Gastrocnemius medialis (tissue), 4 donors: ENCODE data around the gene B4GALT5. TPM values are rescaled to one million over a fixed set of nuclear protein-coding genes. Genes with fewer than 3 reads are reported as not detected.

Experiments used
- ATAC-seq, 2 donors: fragments of 150-250 bp; one replicate each; pipeline ENCODE4 v1.9.1; 2016
- DNase-seq, 2 donors: peaks; one replicate each; pipeline ENCODE4 v3.0.0-alpha.2; 2019
- H3K27ac ChIP-seq, 4 donors: fragments of 200-600 bp; sonication (generic); 1 replicate in 1 of 4; 2 replicates in 3 of 4; pipeline ENCODE4 v1.5.1; 2016 to 2018; ENCODE audit warnings: mild to moderate bottlenecking in 2 of 4, moderate library complexity in 1 of 4
- H3K27me3 ChIP-seq, 3 donors: fragments of 200-600 bp; sonication (generic) in 2 of 3; 1 replicate in 1 of 3; 2 replicates in 2 of 3; pipeline versions ENCODE4 v1.5.1 to v1.6.0; 2016 to 2019; ENCODE audit warnings: mild to moderate bottlenecking in 1 of 3, moderate library complexity in 1 of 3
- H3K36me3 ChIP-seq, 2 donors: fragments of 200-600 bp; sonication (generic) in 1 of 2; one replicate each; pipeline ENCODE4 v1.5.1; 2017 to 2018
- H3K4me1 ChIP-seq, 2 donors: fragments of 200-600 bp; sonication (generic) in 1 of 2; one replicate each; pipeline ENCODE4 v1.5.1; 2016 to 2017; ENCODE audit warnings: mild to moderate bottlenecking in 2 of 2
- H3K4me3 ChIP-seq, 4 donors: fragments of 200-600 bp; sonication (generic) in 3 of 4; 1 replicate in 1 of 4; 2 replicates in 3 of 4; pipeline ENCODE4 v1.5.1; 2016 to 2019; ENCODE audit warnings: mild to moderate bottlenecking in 2 of 4
- H3K9me3 ChIP-seq, 3 donors: fragments of 200-600 bp; sonication (generic) in 2 of 3; 1 replicate in 1 of 3; 2 replicates in 2 of 3; pipeline ENCODE4 v1.5.1; 2016 to 2019
- CTCF ChIP-seq, 5 experiments: fragments of 450-650 bp in 3 of 5; fragments of 200-600 bp in 2 of 5; sonication (generic) in 2 of 5; IDR thresholded peaks in 4 of 5; conservative IDR thresholded peaks in 1 of 5; 1 replicate in 4 of 5; 2 replicates in 1 of 5; pipeline ENCODE4 v1.5.1; 2016 to 2019; ENCODE audit warnings: antibody characterized with exemption in 5 of 5, mild to moderate bottlenecking in 3 of 5, moderate library complexity in 3 of 5
- POLR2A ChIP-seq, 2 donors: fragments of 450-650 bp; IDR thresholded peaks; one replicate each; pipeline ENCODE4 v1.6.1; 2017; ENCODE audit warnings: antibody characterized with exemption in 2 of 2, mild to moderate bottlenecking in 2 of 2, moderate library complexity in 2 of 2
- in situ Hi-C, 4 donors: fragments of 200-750 bp; cut with MboI; loops; one replicate each; pipeline versions ENCODE4 v1.15.0 to v1.8.0; 2017; ENCODE audit warnings: low sequenced_read_pairs in 4 of 4
- intact Hi-C: fragments of 100-400 bp; cut with DNase I; formaldehyde crosslinking; loops from one replicate; pipeline ENCODE4 v1.15.1; 2023; ENCODE audit warnings: low total_unique reads
- total RNA-seq, 4 donors: library from RNA; depleted of rRNA; stranded (reverse); fragments of >200 nt; gene quantifications; one replicate each; pipeline versions ENCODE4 v1.1.0 to v1.2.3, GENCODE V29; 2016

B4GALT5 gene
- total RNA-seq, 4 donors from 2014 or later = 27.6 to 75.2 (median 56.4) TPM

GRCh38 chr20:49758781-49759180, 45.1 kb upstream of the B4GALT5 start:
- no peaks in the 10 kb centered on the region for H3K36me3 ChIP-seq
- H3K9me3 ChIP-seq = no peaks in the 10 kb centered on the region
- ATAC-seq (no peak), DNase-seq (no peak)
- H3K4me1 ChIP-seq = peaks cover 0 to 20% of the 10 kb centered on the region in 2 donors
- H3K27me3 ChIP-seq = no peaks in the 10 kb centered on the region
- TF ChIP-seq POLR2A (IDR thresholded peaks at IDR 0.05) (no peak), CTCF (IDR thresholded peaks at IDR 0.05 in 4 of 5, conservative IDR thresholded peaks at IDR 0.05 in 1 of 5) (no peak)
- in situ Hi-C loops = no loop called here
- peak overlapping the region in 1 of 4 donors; percentile 24 for H3K27ac ChIP-seq
- no peak overlapping the region for H3K4me3 ChIP-seq
- intact Hi-C loops = no loop called here

GRCh38 chr20:49757597-49757996, 43.9 kb upstream of the B4GALT5 start:
- DNase-seq (no peak), ATAC-seq (no peak)
- Histone ChIP-seq H3K4me3 (no peak overlapping the region), H3K27me3 (no peaks in the 10 kb centered on the region), H3K9me3 (no peaks in the 10 kb centered on the region), H3K4me1 (peaks cover 0 to 26% of the 10 kb centered on the region in 2 donors), H3K36me3 (no peaks in the 10 kb centered on the region), H3K27ac (no peak overlapping the region)
- in situ Hi-C loops = no loop called here
- intact Hi-C loops = no loop called here
- no peak for TF ChIP-seq CTCF (IDR thresholded peaks at IDR 0.05 in 4 of 5, conservative IDR thresholded peaks at IDR 0.05 in 1 of 5)
- no peak for TF ChIP-seq POLR2A (IDR thresholded peaks at IDR 0.05)

GRCh38 chr20:49756241-49756640, 42.6 kb upstream of the B4GALT5 start:
- in situ Hi-C loops = no loop called here
- Histone ChIP-seq H3K36me3 (no peaks in the 10 kb centered on the region), H3K9me3 (no peaks in the 10 kb centered on the region), H3K27me3 (no peaks in the 10 kb centered on the region), H3K27ac (no peak overlapping the region), H3K4me3 (no peak overlapping the region), H3K4me1 (peaks cover 0 to 34% of the 10 kb centered on the region in 2 donors)
- ATAC-seq (no peak), DNase-seq (no peak)
- no peak for TF ChIP-seq POLR2A (IDR thresholded peaks at IDR 0.05)
- TF ChIP-seq CTCF (IDR thresholded peaks at IDR 0.05 in 4 of 5, conservative IDR thresholded peaks at IDR 0.05 in 1 of 5) = no peak
- intact Hi-C loops = no loop called here

GRCh38 chr20:49754596-49754995, 40.9 kb upstream of the B4GALT5 start:
- no peaks in the 10 kb centered on the region for H3K27me3 ChIP-seq
- H3K4me3 ChIP-seq = no peak overlapping the region
- DNase-seq (peak; percentile 52 to 66), ATAC-seq (peak; percentile 51 to 73)
- no peaks in the 10 kb centered on the region for H3K36me3 ChIP-seq
- peaks cover 11 to 42% of the 10 kb centered on the region in 2 donors for H3K4me1 ChIP-seq
- no peaks in the 10 kb centered on the region for H3K9me3 ChIP-seq
- in situ Hi-C loops (no loop called here), intact Hi-C loops (no loop called here)
- H3K27ac ChIP-seq = peak overlapping the region in 1 of 4 donors; percentile 62
- TF ChIP-seq POLR2A (IDR thresholded peaks at IDR 0.05) = no peak
- TF ChIP-seq CTCF (IDR thresholded peaks at IDR 0.05 in 4 of 5, conservative IDR thresholded peaks at IDR 0.05 in 1 of 5) = no peak

- Histone ChIP-seq H3K27me3 (no peaks in the 10 kb centered on the region), H3K36me3 (no peaks in the 10 kb centered on the region), H3K27ac (peak overlapping the region in 2 of 4 donors; percentile 76 to 79), H3K9me3 (no peaks in the 10 kb centered on the region), H3K4me3 (no peak overlapping the region), H3K4me1 (peaks cover 19 to 43% of the 10 kb centered on the region in 2 donors)
- ATAC-seq = no peak
- intact Hi-C loops (no loop called here), in situ Hi-C loops (no loop called here)
- DNase-seq = no peak
- TF ChIP-seq CTCF (IDR thresholded peaks at IDR 0.05 in 4 of 5, conservative IDR thresholded peaks at IDR 0.05 in 1 of 5) (no peak), POLR2A (IDR thresholded peaks at IDR 0.05) (no peak)
Measured at GRCh38 chr20:49753133-49753532, 39.5 kb upstream of the B4GALT5 start.
